ENCODE measurements around the gene ANKRD24. TPM values are rescaled to one million over a fixed set of nuclear protein-coding genes. Genes with fewer than 3 reads are reported as not detected.
"Not testable (repeated sequence)": the region's sequence is repeated elsewhere in the genome, so short reads cannot be mapped to it uniquely, and the experiment has no call there.

ANKRD24 gene
- total and polyA plus RNA-seq, 7 donors: 0.34 to 2.7 (median 0.46) TPM

DNA sequence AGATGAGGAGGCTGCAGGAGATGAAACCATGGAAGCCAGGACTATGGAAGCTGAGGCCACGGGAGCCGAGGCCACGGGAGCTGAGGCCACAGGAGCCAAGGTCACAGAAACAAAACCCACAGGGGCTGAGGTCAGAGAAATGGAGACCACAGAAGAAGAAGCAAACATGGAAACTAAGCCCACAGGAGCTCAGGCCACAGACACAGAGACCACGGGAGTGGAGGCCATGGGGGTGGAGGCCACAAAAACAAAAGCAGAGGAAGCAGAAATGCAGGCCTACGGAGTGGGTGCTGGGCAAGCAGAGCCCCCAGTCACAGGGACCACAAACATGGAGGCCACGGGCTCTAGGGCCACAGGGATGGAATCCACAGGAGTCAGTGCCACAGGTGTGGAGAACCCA is 34.4 kb downstream of the ANKRD24 start:
- Histone ChIP-seq H3K27me3 (ENCODE audit: insufficient read depth in 3 of 3, low read length in 2 of 3) (peaks cover 0 to 3% (median 2%) of the 10 kb centered on the region in 3 donors), H3K9me3 (no peaks in the 10 kb centered on the region), H3K36me3 (ENCODE audit: insufficient read depth in 1 of 2, low read depth in 1 of 2) (no peaks in the 10 kb centered on the region), H3K4me3 (no peak overlapping the region), H3K4me1 (no peaks in the 10 kb centered on the region), H3K27ac (no peak overlapping the region)
- no peak for TF ChIP-seq CTCF (IDR thresholded peaks at IDR 0.05)
- DNase-seq (no peak), ATAC-seq (no peak)
- intact Hi-C loops (cut with DNase I): no loop called here
- WGBS, 3 donors: 80 to 91% (median 81%) methylated on average over 6 of the region's 6 CpGs

- Histone ChIP-seq H3K4me3 (no peak overlapping the region), H3K27ac (no peak overlapping the region), H3K4me1 (no peaks in the 10 kb centered on the region), H3K27me3 (ENCODE audit: insufficient read depth in 3 of 3, low read length in 2 of 3) (peaks cover 0 to 2% (median 0%) of the 10 kb centered on the region in 3 donors), H3K9me3 (no peaks in the 10 kb centered on the region), H3K36me3 (ENCODE audit: insufficient read depth in 1 of 2, low read depth in 1 of 2) (no peaks in the 10 kb centered on the region)
- intact Hi-C loops (cut with DNase I): no loop called here
- no peak for TF ChIP-seq CTCF (IDR thresholded peaks at IDR 0.05)
- ATAC-seq (no peak), DNase-seq (no peak)
- WGBS, 3 donors: 92 to 94% (median 92%) methylated on average over 45 to 81 of the region's 81 CpGs
Observed at GRCh38 chr19:4217429-4218264, 35.2 kb downstream of the ANKRD24 start.

- 86 to 100% (median 90%) methylated on average over 1 of the region's 1 CpG for WGBS, 3 donors
- H3K9me3 ChIP-seq; H3K4me3 ChIP-seq; DNase-seq; ATAC-seq; H3K27ac ChIP-seq; H3K27me3 ChIP-seq (ENCODE audit: insufficient read depth in 3 of 3, low read length in 2 of 3); H3K4me1 ChIP-seq; H3K36me3 ChIP-seq (ENCODE audit: insufficient read depth in 1 of 2, low read depth in 1 of 2); intact Hi-C loops (cut with DNase I): not testable (repeated sequence)
Observed at GRCh38 chr19:4218523-4218922, 36.0 kb downstream of the ANKRD24 start.

- TF ChIP-seq CTCF (IDR thresholded peaks at IDR 0.05): no peak
- Histone ChIP-seq H3K27ac (no peak overlapping the region), H3K36me3 (ENCODE audit: insufficient read depth in 1 of 2, low read depth in 1 of 2) (no peaks in the 10 kb centered on the region), H3K9me3 (no peaks in the 10 kb centered on the region), H3K27me3 (ENCODE audit: insufficient read depth in 3 of 3, low read length in 2 of 3) (no peaks in the 10 kb centered on the region), H3K4me3 (no peak overlapping the region), H3K4me1 (no peaks in the 10 kb centered on the region)
- WGBS, 3 donors: 89 to 93% (median 93%) methylated on average over 7 of the region's 7 CpGs
- intact Hi-C loops (cut with DNase I): loop anchor here in 1 of 2 donors (10.0 kb wide), 1 partner anchor 355 kb away; the partner anchor contains the start of gene ZFR2
- no peak for DNase-seq
- no peak for ATAC-seq
Observed at GRCh38 chr19:4220188-4220587, 37.7 kb downstream of the ANKRD24 start.

GRCh38 chr19:4224470-4224869 is 42.0 kb downstream of the ANKRD24 start:
- 60 to 66% (median 62%) methylated on average over 15 of the region's 15 CpGs for WGBS, 3 donors
- H3K4me1 ChIP-seq: no peaks in the 10 kb centered on the region

More at GRCh38 chr19:4224470-4224869, 42.0 kb downstream of the ANKRD24 start:
- no peak for ATAC-seq
- Histone ChIP-seq H3K27ac (no peak overlapping the region), H3K4me3 (no peak overlapping the region), H3K27me3 (ENCODE audit: insufficient read depth in 3 of 3, low read length in 2 of 3) (peaks cover 0 to 20% (median 7%) of the 10 kb centered on the region in 3 donors), H3K36me3 (ENCODE audit: insufficient read depth in 1 of 2, low read depth in 1 of 2) (no peaks in the 10 kb centered on the region), H3K9me3 (no peaks in the 10 kb centered on the region)
- intact Hi-C loops (cut with DNase I): loop anchor here in 1 of 2 donors (10.0 kb wide), 1 partner anchor 360 kb away; the partner anchor contains the start of gene ZFR2
- TF ChIP-seq CTCF (IDR thresholded peaks at IDR 0.05): no peak
- no peak for DNase-seq

Measured in psoas muscle (tissue), 8 donors.